Left lung (tissue), 14 donors: ENCODE measurements around the gene SECTM1. TPM values are rescaled to one million over a fixed set of nuclear protein-coding genes. Genes with fewer than 3 reads are reported as not detected.
"Not testable (repeated sequence)": the region's sequence is repeated elsewhere in the genome, so short reads cannot be mapped to it uniquely, and the experiment has no call there.

Experiments
- ATAC-seq: fragments of 200-7000 bp; cut with Tn5 transposase; one replicate; pipeline ENCODE4 v1.9.1; 2020; ENCODE audit warnings: moderate library complexity
- DNase-seq, 4 donors: peaks; one replicate each; pipeline ENCODE4 v3.0.0-alpha.2; 2013 to 2020
- H3K27ac ChIP-seq, 2 donors: fragments of 200-600 bp; sonication (generic) in 1 of 2; one replicate each; pipeline versions ENCODE4 v1.5.0 to v1.8.0; 2020 to 2021
- H3K27me3 ChIP-seq, 2 donors: fragments of 200-600 bp; sonication (generic) in 1 of 2; one replicate each; pipeline versions ENCODE4 v1.5.0 to v1.8.0; 2020 to 2021
- H3K36me3 ChIP-seq, 2 donors: fragments of 200-600 bp; sonication (generic) in 1 of 2; one replicate each; pipeline versions ENCODE4 v1.5.0 to v1.8.0; 2020 to 2021
- H3K4me1 ChIP-seq, 2 donors: fragments of 200-600 bp; one replicate each; pipeline ENCODE4 v1.8.0; 2021
- H3K4me3 ChIP-seq, 2 donors: fragments of 200-600 bp; sonication (generic) in 1 of 2; one replicate each; pipeline versions ENCODE4 v1.5.0 to v1.8.0; 2020 to 2021; ENCODE audit warnings: mild to moderate bottlenecking in 1 of 2
- H3K9me3 ChIP-seq, 2 donors: fragments of 200-600 bp; sonication (generic) in 1 of 2; one replicate each; pipeline versions ENCODE4 v1.5.0 to v1.8.0; 2020 to 2021
- intact Hi-C, 2 donors: fragments of 100-400 bp; cut with DNase I; formaldehyde crosslinking; loops; one replicate each; pipeline versions ENCODE4 v1.11.2 to v1.14.2; 2022
- long read RNA-seq, 12 donors: library from polyadenylated mRNA in 2 of 12; unstranded in 2 of 12; transcript quantifications; one replicate each; pipeline ENCODE4 v2.0.0 and lab custom pipeline, GENCODE V29; 2019 to 2026
- polyA plus RNA-seq, 6 donors: library from polyadenylated mRNA; unstranded; fragments of 120-200 nt; gene quantifications; one replicate each; pipeline ENCODE4 v1.2.1, GENCODE V29; 2013; ENCODE audit not compliant: insufficient read length in 6 of 6
- total RNA-seq, 2 donors: library from RNA; stranded (reverse); fragmentation: NEBNext Ultra II Directional; extraction: Animal tissue kit (Norgen Biotek cat#: 25700); gene quantifications; one replicate each; pipeline ENCODE4 v1.2.1, GENCODE V29; 2021
- TF ChIP-seq, protein P1 (sequence below), 2 donors: fragments of 200-600 bp; sonication (generic) in 1 of 2; IDR thresholded peaks; one replicate each; pipeline versions ENCODE4 v1.5.0 to v1.8.0; 2021; ENCODE audit warnings: antibody characterized with exemption in 2 of 2
- donor health status: DM: no; HTN: yes; CAD: no.
- donor health status: DM: no; HTN: no; CAD: no.

SECTM1 gene
- 10 to 100 TPM; 10.5 to 36.8 TPM for total RNA-seq
- 1 to 10 TPM; 1.9 to 3.0 (median 2.4) TPM for polyA plus RNA-seq
- long read RNA-seq, donor 1 = 0 reads
- long read RNA-seq, donor 2 = 0 reads
- long read RNA-seq, donor 3 = 0 reads
- long read RNA-seq, donor 4, partial matches to known transcripts = 0 of 1 reads
- long read RNA-seq, donor 4, other reads (novel, unspliced or antisense) = 0 of 1 reads
- long read RNA-seq, donor 5, partial matches to known transcripts = 0 of 3 reads
- long read RNA-seq, donor 5, other reads (novel, unspliced or antisense) = 0 of 3 reads
- long read RNA-seq, donor 6 = 0 reads
- long read RNA-seq, donor 7 = 0 reads
- long read RNA-seq, donor 8, partial matches to known transcripts = 0 of 2 reads
- long read RNA-seq, donor 8, other reads (novel, unspliced or antisense) = 0 of 2 reads
- long read RNA-seq, donor 9 = 0 reads
- long read RNA-seq, donor 10, transcript SECTM1-201 (5 exons, 2,235 nt) = major isoform, 17 of 21 reads
- long read RNA-seq, donor 10, partial matches to known transcripts = 2 of 21 reads
- long read RNA-seq, donor 10, other reads (novel, unspliced or antisense) = 1 of 21 reads
- long read RNA-seq, donor 11 = 0 reads
- long read RNA-seq, donor 12, partial matches to known transcripts = 0 of 1 reads
- long read RNA-seq, donor 12, other reads (novel, unspliced or antisense) = 0 of 1 reads

DNA sequence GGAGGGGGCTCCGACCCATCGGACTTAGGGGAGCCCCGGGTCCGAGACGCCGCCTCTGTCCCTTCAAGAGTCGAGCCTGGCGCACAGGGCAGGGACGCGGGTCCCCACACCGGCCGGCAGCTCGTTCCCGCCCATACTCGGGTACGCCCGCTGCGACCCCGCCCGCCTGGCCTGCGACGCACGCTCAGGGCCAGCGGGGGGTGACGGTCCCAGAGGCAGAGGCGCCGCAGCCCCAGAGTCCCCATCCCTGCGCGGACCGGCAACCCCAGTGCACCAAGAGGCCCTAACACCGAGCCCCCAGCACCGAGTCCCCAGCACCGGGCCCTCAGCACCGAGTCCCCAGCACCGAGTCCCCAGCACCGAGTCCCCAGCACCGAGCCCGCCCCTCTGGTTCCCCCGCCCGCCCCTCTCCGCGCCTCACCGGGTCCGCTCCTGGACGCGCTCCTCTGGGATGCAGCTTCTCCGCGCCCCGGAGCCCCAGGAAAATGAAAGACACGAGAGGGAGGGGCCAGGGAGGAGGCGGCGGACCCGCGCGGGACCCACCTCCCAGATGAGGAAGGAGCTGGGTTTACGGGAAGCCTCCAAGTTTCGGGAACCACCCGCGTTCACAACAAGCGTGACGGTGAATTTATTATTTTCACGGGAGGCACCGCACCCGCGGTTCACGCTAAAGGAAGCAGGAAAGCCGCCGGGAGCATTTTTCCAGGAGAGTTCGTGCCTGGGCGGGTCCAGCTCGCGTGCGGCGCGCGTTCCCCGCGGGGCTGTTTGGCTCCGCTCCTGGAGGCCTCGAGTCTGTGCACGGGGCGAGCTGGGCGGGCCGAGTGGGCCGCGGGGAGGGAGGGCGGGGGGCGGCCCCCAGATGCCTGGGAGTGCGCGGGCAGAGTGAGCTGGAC is at the start of gene SECTM1:
Gene SECTM1 (minus strand): TSS at position 488 of the 893 bp plus-strand sequence. CDS start 6,526 bp downstream, outside the sequence.
- H3K4me1 ChIP-seq = peaks cover 22 to 56% of the 10 kb centered on the region in 2 donors
- peak within 1 kb of the TSS; percentile 37 to 75 for H3K4me3 ChIP-seq
- DNase-seq = peak in 2 of 4 donors; percentile 66 to 90
- peak; percentile 48 for ATAC-seq
- H3K27ac ChIP-seq = peak within 1 kb of the TSS in 1 of 2 donors; percentile 84
- no peaks in the 10 kb centered on the region for H3K36me3 ChIP-seq
- H3K9me3 ChIP-seq = no peaks in the 10 kb centered on the region
- intact Hi-C loops = no loop called here
- H3K27me3 ChIP-seq = peaks cover 0 to 18% of the 10 kb centered on the region in 2 donors
- TF ChIP-seq, protein P1, sequence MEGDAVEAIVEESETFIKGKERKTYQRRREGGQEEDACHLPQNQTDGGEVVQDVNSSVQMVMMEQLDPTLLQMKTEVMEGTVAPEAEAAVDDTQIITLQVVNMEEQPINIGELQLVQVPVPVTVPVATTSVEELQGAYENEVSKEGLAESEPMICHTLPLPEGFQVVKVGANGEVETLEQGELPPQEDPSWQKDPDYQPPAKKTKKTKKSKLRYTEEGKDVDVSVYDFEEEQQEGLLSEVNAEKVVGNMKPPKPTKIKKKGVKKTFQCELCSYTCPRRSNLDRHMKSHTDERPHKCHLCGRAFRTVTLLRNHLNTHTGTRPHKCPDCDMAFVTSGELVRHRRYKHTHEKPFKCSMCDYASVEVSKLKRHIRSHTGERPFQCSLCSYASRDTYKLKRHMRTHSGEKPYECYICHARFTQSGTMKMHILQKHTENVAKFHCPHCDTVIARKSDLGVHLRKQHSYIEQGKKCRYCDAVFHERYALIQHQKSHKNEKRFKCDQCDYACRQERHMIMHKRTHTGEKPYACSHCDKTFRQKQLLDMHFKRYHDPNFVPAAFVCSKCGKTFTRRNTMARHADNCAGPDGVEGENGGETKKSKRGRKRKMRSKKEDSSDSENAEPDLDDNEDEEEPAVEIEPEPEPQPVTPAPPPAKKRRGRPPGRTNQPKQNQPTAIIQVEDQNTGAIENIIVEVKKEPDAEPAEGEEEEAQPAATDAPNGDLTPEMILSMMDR (IDR thresholded peaks at IDR 0.05) = no peak

GRCh38 chr17:82382933-82383255 is 49.3 kb upstream of the SECTM1 start:
- peak in 1 of 4 donors; percentile 79 for DNase-seq
- no peak overlapping the region for H3K4me3 ChIP-seq
- H3K9me3 ChIP-seq = no peaks in the 10 kb centered on the region
- peaks cover 0 to 10% of the 10 kb centered on the region in 2 donors for H3K4me1 ChIP-seq
- TF ChIP-seq, protein P1 (IDR thresholded peaks at IDR 0.05) = no peak
- H3K27me3 ChIP-seq = peaks cover 14 to 94% of the 10 kb centered on the region in 2 donors
- ATAC-seq = no peak
- no peaks in the 10 kb centered on the region for H3K36me3 ChIP-seq
- no peak overlapping the region for H3K27ac ChIP-seq
- intact Hi-C loops = no loop called here

DNA sequence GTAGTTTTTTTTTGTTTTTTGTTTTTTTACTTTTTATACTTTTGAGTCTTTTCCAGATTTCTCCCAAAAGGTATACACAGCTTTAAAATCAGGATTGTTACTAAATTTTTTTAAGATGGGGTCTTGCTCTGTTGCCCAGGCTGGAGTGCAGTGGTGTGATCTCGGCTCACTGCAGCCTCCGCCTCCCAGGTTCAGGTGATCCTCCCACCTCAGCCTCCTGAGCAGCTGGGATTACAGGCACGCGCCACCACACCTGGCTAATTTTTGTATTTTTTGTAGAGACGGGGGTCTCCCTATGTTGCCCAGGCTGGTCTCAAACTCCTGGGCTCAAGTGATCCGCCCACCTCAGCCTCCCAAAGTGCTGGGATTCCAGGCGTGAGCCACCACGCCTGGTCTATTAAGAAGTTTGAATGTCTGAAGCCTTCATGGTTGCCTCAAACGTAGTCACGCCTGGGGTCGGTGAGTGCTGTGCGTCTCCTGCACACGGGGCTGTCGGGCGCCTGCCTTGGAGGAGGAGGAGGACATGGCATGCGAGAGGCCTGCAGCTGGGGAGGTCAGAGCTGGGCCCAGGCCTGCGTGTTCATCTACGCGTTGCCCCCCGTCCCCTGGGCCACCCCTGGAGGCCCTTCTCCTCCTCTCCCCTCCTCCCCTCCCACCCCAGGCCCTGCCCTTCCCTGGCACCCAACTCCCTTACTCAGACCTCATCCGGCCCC is 48.8 kb upstream of the SECTM1 start:
- H3K4me1 ChIP-seq, intact Hi-C loops, H3K4me3 ChIP-seq, H3K36me3 ChIP-seq, H3K9me3 ChIP-seq, ATAC-seq, H3K27ac ChIP-seq: not testable (repeated sequence)
- peak in 1 of 4 donors; percentile 62 for DNase-seq
- peaks cover 14 to 94% of the 10 kb centered on the region in 2 donors for H3K27me3 ChIP-seq

DNA sequence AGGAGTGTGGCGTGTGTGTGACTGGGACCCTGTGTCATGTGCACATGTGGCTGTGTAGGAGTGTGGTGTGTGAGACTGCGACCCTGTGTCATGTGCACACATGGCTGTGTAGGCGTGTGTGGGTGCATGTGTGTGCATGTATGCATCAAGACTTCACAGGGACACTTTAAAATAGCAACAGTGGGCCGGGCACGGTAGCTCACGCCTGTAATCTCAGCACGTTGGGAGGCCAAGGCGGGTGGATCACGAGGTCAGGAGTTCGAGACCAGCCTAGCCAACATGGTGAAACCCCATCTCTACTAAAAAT is 48.1 kb upstream of the SECTM1 start:
- intact Hi-C loops, H3K4me1 ChIP-seq, H3K36me3 ChIP-seq, H3K4me3 ChIP-seq, H3K27ac ChIP-seq, ATAC-seq, H3K9me3 ChIP-seq: not testable (repeated sequence)
- peak in 1 of 4 donors; percentile 24 for DNase-seq
- H3K27me3 ChIP-seq = peaks cover 10 to 89% of the 10 kb centered on the region in 2 donors

DNA sequence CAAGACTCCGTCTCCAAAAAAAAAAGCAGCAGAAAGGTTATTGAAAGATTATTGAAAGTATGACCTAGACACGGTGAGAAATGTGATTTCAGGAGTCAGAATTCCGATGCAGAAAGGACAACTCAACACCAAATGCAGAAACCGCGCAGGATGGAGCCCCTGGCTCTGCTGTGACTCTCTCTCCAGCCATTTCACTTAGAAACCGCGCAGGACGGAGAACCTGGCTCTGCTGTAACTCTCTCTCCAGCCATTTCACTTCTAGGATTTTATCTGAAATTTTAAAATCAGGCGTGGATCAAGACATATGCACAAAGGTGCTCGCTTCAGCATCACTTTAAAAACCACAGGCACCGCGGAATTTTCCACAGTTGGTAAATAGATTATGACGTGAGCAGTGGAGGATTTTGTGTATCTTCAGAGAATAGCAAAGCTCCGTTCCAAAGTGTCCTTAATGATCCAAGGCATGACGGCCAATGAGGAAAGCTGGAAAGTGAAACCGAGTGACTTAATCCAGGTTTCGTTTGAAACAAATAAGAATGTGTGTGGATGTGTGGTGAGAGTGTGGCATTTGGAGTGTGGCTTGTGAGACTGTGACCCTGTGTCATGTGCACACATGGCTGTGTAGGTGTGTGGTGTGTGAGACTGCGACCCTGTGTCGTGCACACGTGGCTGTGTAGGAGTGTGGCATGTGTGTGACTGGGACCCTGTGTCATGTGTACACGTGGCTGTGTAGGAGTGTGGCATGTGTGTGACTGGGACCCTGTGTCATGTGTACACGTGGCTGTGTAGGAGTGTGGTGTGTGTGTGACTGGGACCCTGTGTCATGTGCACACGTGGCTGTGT is 47.5 kb upstream of the SECTM1 start:
- ATAC-seq = no peak
- TF ChIP-seq, protein P1 (IDR thresholded peaks at IDR 0.05) = no peak
- Histone ChIP-seq H3K9me3 (no peaks in the 10 kb centered on the region), H3K4me1 (no peaks in the 10 kb centered on the region), H3K27me3 (peaks cover 11 to 89% of the 10 kb centered on the region in 2 donors), H3K36me3 (no peaks in the 10 kb centered on the region), H3K27ac (no peak overlapping the region), H3K4me3 (no peak overlapping the region)
- DNase-seq = no peak
- intact Hi-C loops = no loop called here
